GM18511 (cell line): ENCODE data around the gene LSM14A.
"Not testable (repeated sequence)": the region's sequence is repeated elsewhere in the genome, so short reads cannot be mapped to it uniquely, and the experiment has no call there.

Source experiments
- ATAC-seq: cut with Tn5 transposase; IDR thresholded peaks from one replicate; pipeline ENCODE4 v1.9.1; 2021; ENCODE audit warnings: mild to moderate bottlenecking, moderate library complexity; ENCODE audit not compliant: unreplicated experiment

The LSM14A gene

DNA sequence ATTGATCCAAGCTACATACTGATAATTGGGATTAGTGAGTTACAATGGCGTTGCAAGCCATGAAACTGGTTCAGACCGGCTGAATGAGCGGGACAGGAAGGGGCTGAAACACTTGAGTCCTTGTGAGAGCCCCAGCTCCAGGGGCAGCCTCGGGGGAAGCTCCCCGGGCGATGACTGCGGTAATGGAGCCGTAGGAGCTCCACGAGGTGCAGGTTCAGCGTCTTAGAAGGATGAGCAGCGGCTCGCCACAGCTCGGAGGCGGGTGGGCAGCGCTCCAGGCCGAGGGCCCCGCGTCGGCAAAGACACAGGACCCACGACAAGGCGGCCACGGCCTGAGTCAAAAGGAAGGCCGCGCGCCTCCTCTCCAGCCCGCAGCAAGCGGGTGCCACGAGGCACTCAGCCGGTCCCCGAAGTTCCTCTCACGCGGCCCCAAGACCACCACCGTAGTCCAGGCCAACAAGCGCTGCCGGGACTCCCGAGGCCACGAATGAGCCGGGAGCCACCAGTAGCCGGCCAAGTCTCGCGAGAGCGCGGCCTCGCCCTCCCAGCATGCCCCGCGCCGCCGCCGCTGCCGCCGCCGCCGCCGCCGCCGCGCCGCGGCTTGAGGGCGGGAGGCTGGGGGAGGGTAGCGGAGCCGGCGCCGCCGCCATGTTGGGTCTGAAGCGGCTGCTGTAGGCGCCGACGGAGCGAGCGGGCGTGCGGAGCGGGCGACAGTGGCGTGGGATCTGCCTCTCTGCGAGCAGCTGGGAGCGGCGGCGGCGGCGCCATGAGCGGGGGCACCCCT lies at the start of gene LSM14A:
LSM14A (plus strand) TSS at position 628 of the 784 bp plus-strand sequence; CDS start at position 767, 139 bp downstream.
- peak; percentile 66 for ATAC-seq

DNA sequence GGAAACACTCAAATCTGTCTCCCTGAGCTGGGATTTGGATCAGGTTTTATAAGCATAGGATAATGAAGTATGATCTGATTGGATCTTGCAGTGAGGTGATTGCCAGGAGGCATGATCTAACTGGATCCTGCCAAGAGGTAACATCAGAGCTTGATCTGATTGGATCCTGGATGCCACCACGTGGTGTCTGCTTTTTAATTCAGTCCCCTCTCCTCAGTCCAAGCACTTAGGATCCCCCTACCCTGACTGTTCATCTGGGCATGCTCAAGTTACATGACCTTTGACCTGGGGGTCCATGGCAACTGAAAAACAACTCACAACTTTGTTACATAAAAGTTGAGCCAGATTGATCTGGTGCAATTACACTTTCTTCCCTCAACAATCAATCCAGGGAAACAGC lies 47.5 kb upstream of the LSM14A start:
- no peak for ATAC-seq

GRCh38 chr19:34126966-34127365 lies 45.3 kb upstream of the LSM14A start:
- no peak for ATAC-seq

DNA sequence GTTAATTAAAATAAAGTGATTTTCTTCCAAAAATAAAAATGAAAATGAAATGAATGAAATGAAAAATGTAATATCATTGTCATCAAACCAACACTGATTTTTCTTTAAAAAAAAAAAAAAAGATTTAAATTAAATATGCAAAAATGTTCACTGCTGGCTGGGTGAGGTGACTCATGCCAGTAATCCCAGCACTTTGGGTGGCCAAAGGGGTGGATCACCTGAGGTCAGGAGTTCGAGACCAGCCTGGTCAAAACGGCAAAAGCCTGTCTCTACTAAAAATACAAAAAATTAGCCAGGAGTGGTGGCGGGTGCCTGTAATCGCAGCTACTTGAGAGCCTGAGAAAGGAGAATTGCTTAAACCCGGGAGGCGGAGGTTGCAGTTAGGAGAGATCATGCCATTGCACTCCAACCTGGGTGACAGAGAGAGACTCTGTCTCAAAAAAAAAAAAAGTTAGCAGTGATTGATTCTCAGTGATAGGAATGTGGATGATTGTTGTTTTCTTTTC lies 44.6 kb upstream of the LSM14A start:
- no peak for ATAC-seq

DNA sequence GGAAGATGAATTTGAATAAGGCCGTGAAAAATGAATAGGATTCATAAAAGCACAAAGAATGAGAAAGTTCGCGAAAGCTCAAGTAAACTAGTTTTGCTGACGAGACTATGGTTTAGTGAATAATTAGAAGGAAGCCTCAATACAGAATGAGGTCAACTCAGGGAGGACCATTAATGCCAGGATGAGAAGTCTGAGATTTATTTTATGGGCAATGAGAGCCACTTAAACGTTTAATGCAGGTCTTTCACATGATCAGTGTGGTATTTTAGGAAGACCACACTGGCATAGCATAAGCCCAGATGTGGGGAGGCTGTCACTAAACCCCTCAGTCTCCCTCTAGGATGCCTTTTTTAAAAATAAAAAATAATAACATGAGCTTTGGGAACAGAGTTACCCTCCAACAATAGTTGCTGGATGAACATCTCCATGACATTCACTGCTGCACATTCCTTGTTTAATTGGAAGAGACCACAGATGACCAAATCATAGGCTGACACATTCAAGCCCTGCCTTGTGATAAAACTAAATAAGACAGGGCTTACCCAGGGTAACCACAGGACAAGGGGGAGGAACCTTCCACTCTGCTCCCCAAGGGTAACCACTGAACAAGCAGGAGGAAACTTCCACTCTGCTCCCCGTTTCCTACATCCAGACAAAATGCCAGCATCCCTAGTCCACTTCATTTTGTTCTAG lies 43.6 kb upstream of the LSM14A start:
- ATAC-seq = no peak

- no peak for ATAC-seq
Observed at GRCh38 chr19:34131100-34131499, 41.2 kb upstream of the LSM14A start.

DNA sequence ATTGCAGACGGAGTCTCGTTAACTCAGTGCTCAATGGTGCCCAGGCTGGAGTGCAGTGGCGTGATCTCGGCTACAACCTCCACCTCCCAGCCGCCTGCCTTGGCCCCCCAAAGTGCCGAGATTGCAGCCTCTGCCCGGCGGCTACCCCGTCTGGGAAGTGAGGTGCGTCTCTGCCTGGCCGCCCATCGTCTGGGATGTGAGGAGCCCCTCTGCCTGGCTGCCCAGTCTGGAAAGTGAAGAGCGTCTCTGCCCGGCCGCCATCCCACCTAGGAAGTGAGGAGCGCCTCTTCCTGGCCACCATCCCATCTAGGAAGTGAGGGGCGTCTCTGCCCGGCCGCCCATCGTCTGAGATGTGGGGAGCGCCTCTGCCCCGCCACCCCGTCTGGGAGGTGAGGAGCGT lies 40.2 kb upstream of the LSM14A start:
- ATAC-seq = not testable (repeated sequence)

- not testable (repeated sequence) for ATAC-seq
Observed at GRCh38 chr19:34132706-34133105, 39.6 kb upstream of the LSM14A start.

DNA sequence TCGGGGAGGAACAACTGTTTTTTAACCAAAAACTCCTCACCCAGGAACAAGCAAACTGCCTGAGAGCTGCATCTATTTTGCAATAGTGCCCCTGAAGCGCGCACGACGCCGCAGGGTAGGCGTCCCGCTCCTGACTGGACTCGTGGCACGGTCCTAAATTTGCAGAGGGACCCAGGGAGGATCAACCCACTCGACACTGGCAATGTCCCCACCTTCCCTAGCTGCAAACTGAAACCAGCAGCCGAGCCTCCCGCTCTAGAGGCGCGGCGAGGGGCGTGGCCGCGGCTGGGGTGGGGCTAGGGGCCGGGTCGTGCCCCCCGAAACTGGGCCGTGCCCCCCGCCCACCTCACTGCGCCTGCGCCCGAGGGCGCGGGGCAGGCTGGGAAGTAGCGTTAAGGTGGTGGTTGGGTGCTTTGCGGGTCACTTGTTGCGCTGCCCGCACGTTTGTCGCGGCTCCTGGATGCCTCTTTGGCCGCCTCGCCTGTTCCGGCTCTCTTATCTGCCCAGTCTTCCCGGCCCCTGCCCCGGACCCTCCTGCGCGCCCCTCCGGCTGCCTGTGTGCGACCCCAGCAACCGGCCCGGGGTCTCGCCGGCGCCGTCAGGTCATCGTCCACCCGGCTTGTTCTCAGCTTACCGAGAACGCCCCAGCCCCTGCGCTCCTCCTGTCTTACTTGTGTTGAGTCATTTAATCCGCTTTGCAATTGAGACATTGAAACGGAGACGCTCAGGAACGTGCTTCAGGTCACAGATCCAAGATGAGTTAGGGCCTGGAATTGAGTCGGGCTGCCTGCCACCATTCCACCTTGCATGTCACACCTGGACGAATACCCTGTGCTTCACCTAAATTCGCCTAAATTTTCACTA lies 37.9 kb upstream of the LSM14A start:
- ATAC-seq = peak; percentile 93

DNA sequence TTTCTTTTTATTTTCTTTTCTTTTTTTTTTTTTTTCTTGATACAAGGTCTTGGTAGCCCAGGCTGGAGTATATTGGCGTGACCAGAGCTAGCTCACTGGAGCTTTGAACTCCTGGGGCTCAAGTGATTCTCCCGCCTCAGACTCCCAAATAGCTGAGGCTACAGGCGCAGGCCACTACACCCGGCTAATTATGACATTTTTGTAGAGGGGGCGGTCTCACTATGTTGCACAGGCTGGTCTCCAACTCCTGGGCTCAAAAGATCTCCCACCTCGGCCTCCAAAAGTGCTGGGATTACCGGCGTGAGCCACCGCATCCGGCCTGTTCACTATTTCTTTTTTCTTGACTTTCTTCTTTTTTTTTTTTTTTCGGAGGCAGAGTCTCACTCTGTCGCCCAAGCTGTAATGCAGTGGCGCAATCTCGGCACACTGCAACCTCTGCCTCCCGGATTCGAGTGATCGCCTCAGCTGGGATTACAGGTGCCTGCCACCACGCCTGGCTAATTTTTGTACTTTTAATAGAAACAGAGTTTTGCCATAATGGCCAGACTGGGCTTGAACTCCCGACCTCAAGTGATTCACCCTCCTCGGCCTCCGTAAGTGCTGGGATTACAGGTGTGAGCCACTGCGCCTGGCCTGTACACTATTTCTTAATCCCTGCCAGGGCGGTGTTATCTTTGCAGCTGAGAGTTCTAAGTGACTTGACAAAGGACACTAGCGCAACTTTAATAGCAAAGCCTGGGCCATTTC lies 37.1 kb upstream of the LSM14A start:
- no peak for ATAC-seq

DNA sequence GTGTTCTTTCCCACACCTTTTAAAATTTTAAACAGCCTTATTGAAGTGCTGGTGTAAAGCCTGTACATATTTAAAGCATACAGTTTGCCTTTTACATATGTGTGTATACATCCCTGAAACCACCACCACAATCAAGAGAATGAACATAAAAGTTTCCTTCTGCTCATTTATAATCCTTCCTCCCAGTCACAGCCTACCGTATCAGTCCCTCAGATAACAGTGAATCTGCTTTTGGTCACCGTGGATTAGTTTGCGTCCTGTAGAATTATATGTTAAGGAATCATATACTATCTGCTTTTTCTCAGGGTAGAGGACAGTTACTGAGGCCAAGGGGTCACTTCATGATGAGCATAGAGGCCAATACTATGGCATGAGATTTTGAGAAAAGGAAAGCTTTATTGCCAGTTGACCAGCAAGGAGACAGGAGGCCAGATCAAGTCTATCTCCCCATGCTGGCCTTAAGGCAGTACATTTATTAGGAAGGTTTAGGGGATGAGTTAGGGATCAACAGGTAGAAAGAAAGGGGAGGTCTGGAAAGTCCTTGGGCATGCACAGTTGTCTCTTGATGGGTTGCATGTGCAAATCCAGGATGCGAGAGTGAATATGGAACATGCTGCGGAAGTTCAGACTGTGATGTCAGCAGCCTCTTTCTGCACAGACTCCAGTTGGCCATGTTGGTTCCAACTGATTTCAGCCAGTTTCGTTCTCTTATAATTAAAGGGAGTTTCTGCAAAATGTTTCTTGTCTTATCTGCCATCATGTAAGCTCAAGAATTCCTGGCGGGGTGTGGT lies 36.3 kb upstream of the LSM14A start:
- no peak for ATAC-seq

- no peak for ATAC-seq
Observed at GRCh38 chr19:34141025-34141424, 31.3 kb upstream of the LSM14A start.

DNA sequence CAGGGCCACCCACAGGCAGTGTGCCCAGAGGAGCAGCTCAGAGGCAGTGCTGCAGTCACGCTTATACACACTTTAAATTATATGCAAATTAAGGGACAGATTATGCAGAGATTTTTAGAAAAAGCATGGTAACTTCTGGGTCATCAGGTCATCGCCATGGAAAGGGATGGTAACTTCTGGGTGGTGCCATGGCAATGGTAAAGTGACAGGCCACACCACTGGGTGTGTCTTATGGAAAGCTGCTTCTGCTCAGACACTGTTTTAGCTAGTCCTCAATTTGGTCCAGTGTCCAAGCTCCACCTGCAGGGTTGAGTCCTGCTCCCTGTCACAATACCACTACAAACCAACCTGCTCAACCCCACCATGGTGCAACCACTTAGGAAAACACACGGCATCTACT lies 29.9 kb upstream of the LSM14A start:
- no peak for ATAC-seq

GRCh38 chr19:34145741-34146202 lies 26.5 kb upstream of the LSM14A start:
- ATAC-seq = no peak

- ATAC-seq = no peak
Observed at GRCh38 chr19:34148658-34149185, 23.6 kb upstream of the LSM14A start.

- ATAC-seq = no peak
Observed at GRCh38 chr19:34149873-34150272, 22.4 kb upstream of the LSM14A start.

DNA sequence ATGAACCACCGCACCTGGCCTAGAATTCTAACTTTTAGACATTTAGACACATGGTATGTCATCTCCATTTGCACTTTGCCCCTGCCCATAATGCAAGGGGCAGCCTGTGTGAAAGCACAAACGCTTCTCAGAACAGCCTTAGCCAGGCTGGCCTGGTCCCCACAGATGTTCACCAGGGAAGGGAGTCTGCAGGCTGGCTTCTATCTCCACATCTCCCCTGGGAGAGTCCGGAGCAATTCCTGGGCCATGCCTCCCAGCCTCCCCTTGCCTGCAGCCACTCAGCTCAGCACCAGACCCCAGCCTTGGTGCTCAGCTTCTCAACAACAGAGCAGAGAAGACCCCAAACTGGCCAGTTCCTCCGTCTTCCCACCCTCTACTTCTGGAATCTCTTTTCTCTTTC lies 21.7 kb upstream of the LSM14A start:
- no peak for ATAC-seq

GRCh38 chr19:34151439-34151838 lies 20.9 kb upstream of the LSM14A start:
- ATAC-seq = no peak

DNA sequence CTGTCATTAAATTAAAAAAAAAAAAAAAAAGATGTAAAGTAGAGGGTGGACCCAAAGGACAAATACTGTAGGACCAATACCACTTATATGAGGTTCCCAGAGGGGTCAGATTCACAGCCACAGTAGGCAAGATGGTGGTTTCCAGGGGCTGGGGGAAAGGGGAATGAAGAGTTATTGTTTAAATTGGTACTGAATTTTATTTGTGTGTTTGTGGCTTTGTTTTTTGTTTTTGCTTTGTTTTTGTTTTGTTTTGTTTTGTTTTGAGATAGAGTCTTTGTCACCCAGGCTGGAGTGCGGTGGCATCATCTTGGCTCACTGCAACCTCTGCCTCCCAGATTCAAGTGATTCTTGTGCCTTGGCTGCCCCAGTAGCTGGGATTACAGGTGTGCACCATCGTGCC lies 17.9 kb upstream of the LSM14A start:
- no peak for ATAC-seq
